ENCODE data around the gene PRICKLE4. TPM values are rescaled to one million over a fixed set of nuclear protein-coding genes. Genes with fewer than 3 reads are reported as not detected.

The PRICKLE4 gene
- total and polyA plus RNA-seq, 2 of the 4 experiments (the other 2 are of a cell fraction) = 0.72 TPM; not detected in 1

- H4K8ac ChIP-seq (ENCODE audit: low read depth in 2 of 2, low read length in 2 of 2) = no peak overlapping the region
- H3K4me1 ChIP-seq (ENCODE audit: control insufficient read depth, insufficient read depth, low read length) = no peaks in the 10 kb centered on the region
- H2AK5ac ChIP-seq (ENCODE audit: low read depth, low read length) = no peak overlapping the region
- no peak overlapping the region for H4K91ac ChIP-seq (ENCODE audit: insufficient read depth, low read depth, low read length)
- no peak overlapping the region for H2BK20ac ChIP-seq (ENCODE audit: low read depth, low read length)
- DNase-seq (no peak), ATAC-seq (ENCODE audit: low read depth) (no peak)
- POLR2A ChIA-PET (ENCODE audit: unreplicated experiment) = no interaction called here
- no peaks in the 10 kb centered on the region for H3K36me3 ChIP-seq (ENCODE audit: control insufficient read depth, insufficient read depth, low read length)
- H2AK9ac ChIP-seq (replicated peaks; ENCODE audit: low read depth, low read length, poor library complexity) = no peak overlapping the region
- H3K27ac ChIP-seq (ENCODE audit: insufficient read depth, low read length) = no peak overlapping the region
- no peak overlapping the region for H3K4me2 ChIP-seq (ENCODE audit: low read depth, low read length)
- dilution Hi-C loops (cut with HindIII; ENCODE audit: low sequenced_read_pairs, unreplicated experiment) = no loop called here
- no peaks in the 10 kb centered on the region for H3K79me1 ChIP-seq (ENCODE audit: low read depth in 1 of 2, low read length in 2 of 2)
- H2BK120ac ChIP-seq (ENCODE audit: low read depth, low read length) = no peak overlapping the region
- H3K9ac ChIP-seq (ENCODE audit: low read depth, low read length) = no peak overlapping the region
- no peak overlapping the region for H3K18ac ChIP-seq (ENCODE audit: low read depth, low read length)
- H4K5ac ChIP-seq (ENCODE audit: low read depth, low read length) = no peak overlapping the region
- H3K56ac ChIP-seq (ENCODE audit: extremely low read depth, insufficient read depth, low read length) = no peak overlapping the region
- no peaks in the 10 kb centered on the region for H3K9me3 ChIP-seq (ENCODE audit: control insufficient read depth, insufficient read depth, low read length)
- H2AFZ ChIP-seq (replicated peaks; ENCODE audit: low read length, poor library complexity) = no peak overlapping the region
- H3K14ac ChIP-seq (replicated peaks; ENCODE audit: low read depth, low read length) = no peak overlapping the region
- H3K23ac ChIP-seq (ENCODE audit: low read depth, low read length) = no peak overlapping the region
- BruUV-seq (replicated peaks) = no TSS peak
- no peak for TF ChIP-seq MAZ (IDR thresholded peaks at IDR 0.05; ENCODE audit: borderline replicate concordance, low read depth, low read length)
- no peak for TF ChIP-seq RCOR1 (IDR thresholded peaks at IDR 0.05; ENCODE audit: insufficient replicate concordance, low read length)
- TF ChIP-seq MAFK (IDR thresholded peaks at IDR 0.05; ENCODE audit: low read depth, low read length) = no peak
- no peak for TF ChIP-seq FOS (IDR thresholded peaks at IDR 0.05; ENCODE audit: low read depth, low read length)
- no peak for TF ChIP-seq RAD21 (IDR thresholded peaks at IDR 0.05; ENCODE audit: low read length)
- TF ChIP-seq CEBPB (IDR thresholded peaks at IDR 0.05; ENCODE audit: low read depth, low read length) = no peak
- TF ChIP-seq, protein P1, sequence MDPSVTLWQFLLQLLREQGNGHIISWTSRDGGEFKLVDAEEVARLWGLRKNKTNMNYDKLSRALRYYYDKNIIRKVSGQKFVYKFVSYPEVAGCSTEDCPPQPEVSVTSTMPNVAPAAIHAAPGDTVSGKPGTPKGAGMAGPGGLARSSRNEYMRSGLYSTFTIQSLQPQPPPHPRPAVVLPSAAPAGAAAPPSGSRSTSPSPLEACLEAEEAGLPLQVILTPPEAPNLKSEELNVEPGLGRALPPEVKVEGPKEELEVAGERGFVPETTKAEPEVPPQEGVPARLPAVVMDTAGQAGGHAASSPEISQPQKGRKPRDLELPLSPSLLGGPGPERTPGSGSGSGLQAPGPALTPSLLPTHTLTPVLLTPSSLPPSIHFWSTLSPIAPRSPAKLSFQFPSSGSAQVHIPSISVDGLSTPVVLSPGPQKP (IDR thresholded peaks at IDR 0.05; ENCODE audit: borderline replicate concordance, low read depth, low read length) = no peak
- no peak for TF ChIP-seq CHD1 (IDR thresholded peaks at IDR 0.05; ENCODE audit: low read depth, low read length)
- TF ChIP-seq SMC3 (IDR thresholded peaks at IDR 0.05; ENCODE audit: low read depth, low read length) = no peak
- no peaks in the 10 kb centered on the region for H4K20me1 ChIP-seq (ENCODE audit: insufficient read depth, low read length)
- in situ Hi-C loops (cut with MboI; ENCODE audit: low sequenced_read_pairs) = no loop called here
- H3K9me1 ChIP-seq (ENCODE audit: insufficient read depth, low read length) = no peaks in the 10 kb centered on the region
- 87% methylated on average over 17 of the region's 20 CpGs; no CpG with 5 or more reads in 1 of the 2 experiments for WGBS, 2 experiments (ENCODE audit: extremely low coverage in 2 of 2, insufficient read length in 1 of 2)
- no peak overlapping the region for H2BK5ac ChIP-seq (ENCODE audit: low read depth, low read length, poor library complexity, severe bottlenecking)
- peaks cover 7% of the 10 kb centered on the region; the same call in 1 of the 2 replicates for H3K27me3 ChIP-seq (ENCODE audit: control insufficient read depth, insufficient read depth, low read length)
- CTCF ChIA-PET = interaction anchor here (1.0 kb wide), 1 partner anchor 34 kb away, joined by 3 read pairs; no protein-coding TSS in a partner anchor
- no peak overlapping the region for H3K4me3 ChIP-seq (ENCODE audit: insufficient read depth, low read depth, low read length)
- intact Hi-C loops (cut with micrococcal nuclease) = no loop called here
- no peak overlapping the region for H2BK15ac ChIP-seq (ENCODE audit: low read depth, low read length)
- no peak overlapping the region for H3K4ac ChIP-seq (ENCODE audit: low read depth, low read length)
These were observed 38.7 kb upstream of the PRICKLE4 start for GRCh38 chr6:41741625-41742490.
